Neural cell (in vitro differentiated cells): ENCODE data around the gene SPRN. TPM values are rescaled to one million over a fixed set of nuclear protein-coding genes. Genes with fewer than 3 reads are reported as not detected.
"Not testable (repeated sequence)": the region's sequence is repeated elsewhere in the genome, so short reads cannot be mapped to it uniquely, and the experiment has no call there.

Experiments used
- H2AFZ ChIP-seq: fragments of 200-600, 300-800 bp; sonication (generic), shearing (Covaris generic); 2 replicates; pipeline ENCODE4 v1.6.0; 2014; ENCODE audit warnings: low read depth, mild to moderate bottlenecking, antibody characterized with exemption, low read length, moderate library complexity
- H3F3A ChIP-seq: fragments of 200-600 bp; shearing (Covaris generic); 2 replicates; pipeline ENCODE4 v1.6.1; 2016; ENCODE audit warnings: mild to moderate bottlenecking, moderate library complexity, mixed read lengths, antibody characterized with exemption, low read length; ENCODE audit not compliant: insufficient read depth, poor library complexity, severe bottlenecking
- H3K27ac ChIP-seq: fragments of 200-600, 300-800 bp; sonication (generic), shearing (Covaris generic); 2 replicates; pipeline ENCODE4 v1.5.1; 2014; ENCODE audit warnings: mild to moderate bottlenecking, low read length, moderate library complexity
- H3K27me3 ChIP-seq: fragments of 300-800, 200-600 bp; sonication (generic), shearing (Covaris generic); 2 replicates; pipeline ENCODE4 v1.6.0; 2014; ENCODE audit warnings: mild to moderate bottlenecking, low read depth, low read length, moderate library complexity; ENCODE audit not compliant: insufficient read depth
- H3K36me3 ChIP-seq: fragments of 300-800, 200-600 bp; sonication (generic), shearing (Covaris generic); 2 replicates; pipeline ENCODE4 v1.5.1; 2014; ENCODE audit warnings: mild to moderate bottlenecking, antibody characterized with exemption, low read length, moderate library complexity; ENCODE audit not compliant: insufficient read depth
- H3K4me2 ChIP-seq: fragments of 300-800, 200-600 bp; sonication (generic), shearing (Covaris generic); 2 replicates; pipeline ENCODE4 v1.6.0; 2014; ENCODE audit warnings: mild to moderate bottlenecking, low read length
- H3K4me3 ChIP-seq: fragments of 300-800, 200-600 bp; sonication (generic), shearing (Covaris generic); 2 replicates; pipeline ENCODE4 v1.5.1; 2014; ENCODE audit warnings: mild to moderate bottlenecking, low read length, moderate library complexity
- H3K79me2 ChIP-seq: fragments of 200-600 bp; shearing (Covaris generic); replicated peaks from 2 replicates; pipeline ENCODE4 v1.6.0; 2014; ENCODE audit warnings: mild to moderate bottlenecking, low read length, moderate library complexity; ENCODE audit not compliant: insufficient read depth
- H3K9ac ChIP-seq: fragments of 300-800, 200-600 bp; sonication (generic), shearing (Covaris generic); 2 replicates; pipeline ENCODE4 v1.6.1; 2016; ENCODE audit warnings: mild to moderate bottlenecking, low read length, mixed read lengths
- H3K9me2 ChIP-seq: fragments of 200-600 bp; shearing (Covaris generic); 2 replicates; pipeline ENCODE4 v1.6.1; 2016; ENCODE audit warnings: mild to moderate bottlenecking, low read length, mixed read lengths; ENCODE audit not compliant: insufficient read depth
- H3K9me3 ChIP-seq: fragments of 200-600, 300-800 bp; sonication (generic), shearing (Covaris generic); 2 replicates; pipeline ENCODE4 v1.6.1; 2016; ENCODE audit warnings: mild to moderate bottlenecking, mixed run types, low read length, moderate library complexity, mixed read lengths
- H4K20me1 ChIP-seq: fragments of 200-600 bp; shearing (Covaris generic); 2 replicates; pipeline ENCODE4 v1.6.1; 2016; ENCODE audit warnings: mild to moderate bottlenecking, mixed run types; ENCODE audit not compliant: insufficient read depth
- EZH2 ChIP-seq: fragments of 200-600, 300-800 bp; shearing (Covaris generic), sonication (generic); IDR thresholded peaks from 2 replicates; pipeline ENCODE4 v1.6.1; 2014; ENCODE audit warnings: antibody characterized with exemption, low read length, borderline replicate concordance, mild to moderate bottlenecking; ENCODE audit not compliant: insufficient read depth, poor library complexity, severe bottlenecking
- POLR2AphosphoS5 ChIP-seq: IDR thresholded peaks from 2 replicates; pipeline ENCODE4 v1.6.1; 2012
- polyA plus RNA-seq: library from polyadenylated mRNA; depleted of rRNA; stranded (reverse); fragments of >200 nt; gene quantifications from 2 replicates; pipeline ENCODE4 v1.2.3, GENCODE V29; 2014
- TF ChIP-seq, protein P1 (sequence below): IDR thresholded peaks from 2 replicates; pipeline ENCODE4 v1.6.1; 2012; ENCODE audit warnings: borderline replicate concordance

SPRN gene
- polyA plus RNA-seq, 1 donor from 2014 or later = 1.1 TPM

DNA sequence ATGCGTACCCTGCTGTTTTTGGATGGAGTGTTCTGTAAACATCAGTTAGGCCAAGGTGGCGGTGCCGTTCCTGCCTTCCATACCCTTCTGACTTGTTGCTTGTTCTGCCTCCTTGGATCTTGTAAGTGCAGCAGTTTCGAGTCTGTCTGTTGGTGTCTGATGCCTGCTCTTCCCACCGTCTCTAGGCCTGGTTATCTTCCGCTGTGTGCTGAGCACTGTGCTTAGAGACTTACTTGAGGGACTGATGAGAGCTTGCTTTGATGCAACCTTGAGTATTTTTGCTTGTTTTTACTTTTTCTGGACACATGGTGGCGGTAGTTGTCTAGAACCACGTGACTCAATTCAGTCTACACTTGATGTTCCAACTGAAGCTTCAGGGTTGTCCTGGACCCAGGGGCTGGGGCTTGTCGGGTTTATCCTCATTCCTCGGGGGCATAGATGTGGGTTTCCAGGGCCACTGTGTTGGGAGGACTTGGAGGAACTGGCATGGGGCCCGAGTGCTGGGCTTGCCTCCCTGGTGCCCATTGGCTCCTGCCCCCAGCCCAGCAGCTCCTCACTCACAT is 14.4 kb upstream of the SPRN start:
- no peak overlapping the region for H3K9ac ChIP-seq
- no peak overlapping the region for H3K4me3 ChIP-seq
- no peaks in the 10 kb centered on the region for H4K20me1 ChIP-seq
- no peaks in the 10 kb centered on the region for H3K9me2 ChIP-seq
- no peaks in the 10 kb centered on the region for H3F3A ChIP-seq
- no peak overlapping the region for H3K27ac ChIP-seq
- H3K4me2 ChIP-seq = no peak overlapping the region
- H3K79me2 ChIP-seq = no peaks in the 10 kb centered on the region
- H3K36me3 ChIP-seq = no peaks in the 10 kb centered on the region
- TF ChIP-seq POLR2AphosphoS5 (no peak), EZH2 (no peak)
- TF ChIP-seq, protein P1, sequence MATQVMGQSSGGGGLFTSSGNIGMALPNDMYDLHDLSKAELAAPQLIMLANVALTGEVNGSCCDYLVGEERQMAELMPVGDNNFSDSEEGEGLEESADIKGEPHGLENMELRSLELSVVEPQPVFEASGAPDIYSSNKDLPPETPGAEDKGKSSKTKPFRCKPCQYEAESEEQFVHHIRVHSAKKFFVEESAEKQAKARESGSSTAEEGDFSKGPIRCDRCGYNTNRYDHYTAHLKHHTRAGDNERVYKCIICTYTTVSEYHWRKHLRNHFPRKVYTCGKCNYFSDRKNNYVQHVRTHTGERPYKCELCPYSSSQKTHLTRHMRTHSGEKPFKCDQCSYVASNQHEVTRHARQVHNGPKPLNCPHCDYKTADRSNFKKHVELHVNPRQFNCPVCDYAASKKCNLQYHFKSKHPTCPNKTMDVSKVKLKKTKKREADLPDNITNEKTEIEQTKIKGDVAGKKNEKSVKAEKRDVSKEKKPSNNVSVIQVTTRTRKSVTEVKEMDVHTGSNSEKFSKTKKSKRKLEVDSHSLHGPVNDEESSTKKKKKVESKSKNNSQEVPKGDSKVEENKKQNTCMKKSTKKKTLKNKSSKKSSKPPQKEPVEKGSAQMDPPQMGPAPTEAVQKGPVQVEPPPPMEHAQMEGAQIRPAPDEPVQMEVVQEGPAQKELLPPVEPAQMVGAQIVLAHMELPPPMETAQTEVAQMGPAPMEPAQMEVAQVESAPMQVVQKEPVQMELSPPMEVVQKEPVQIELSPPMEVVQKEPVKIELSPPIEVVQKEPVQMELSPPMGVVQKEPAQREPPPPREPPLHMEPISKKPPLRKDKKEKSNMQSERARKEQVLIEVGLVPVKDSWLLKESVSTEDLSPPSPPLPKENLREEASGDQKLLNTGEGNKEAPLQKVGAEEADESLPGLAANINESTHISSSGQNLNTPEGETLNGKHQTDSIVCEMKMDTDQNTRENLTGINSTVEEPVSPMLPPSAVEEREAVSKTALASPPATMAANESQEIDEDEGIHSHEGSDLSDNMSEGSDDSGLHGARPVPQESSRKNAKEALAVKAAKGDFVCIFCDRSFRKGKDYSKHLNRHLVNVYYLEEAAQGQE = no peak
- H3K27me3 ChIP-seq = no peaks in the 10 kb centered on the region
- no peak overlapping the region for H2AFZ ChIP-seq
- peaks cover 4% of the 10 kb centered on the region for H3K9me3 ChIP-seq

GRCh38 chr10:133432789-133433188 is 8.4 kb upstream of the SPRN start:
- not testable (repeated sequence) for H3F3A ChIP-seq, H3K27me3 ChIP-seq, H3K36me3 ChIP-seq, H3K9ac ChIP-seq, H3K4me3 ChIP-seq, H3K9me2 ChIP-seq, H3K79me2 ChIP-seq, H3K27ac ChIP-seq, H3K4me2 ChIP-seq, H4K20me1 ChIP-seq, H2AFZ ChIP-seq, H3K9me3 ChIP-seq

- H3K9me2 ChIP-seq, H2AFZ ChIP-seq, H3K27ac ChIP-seq, H3K9me3 ChIP-seq, H3K9ac ChIP-seq, H3K27me3 ChIP-seq, H3K36me3 ChIP-seq, H4K20me1 ChIP-seq, H3K4me2 ChIP-seq, H3F3A ChIP-seq, H3K4me3 ChIP-seq, H3K79me2 ChIP-seq: not testable (repeated sequence)
Observed at GRCh38 chr10:133431888-133432613, 7.6 kb upstream of the SPRN start.

DNA sequence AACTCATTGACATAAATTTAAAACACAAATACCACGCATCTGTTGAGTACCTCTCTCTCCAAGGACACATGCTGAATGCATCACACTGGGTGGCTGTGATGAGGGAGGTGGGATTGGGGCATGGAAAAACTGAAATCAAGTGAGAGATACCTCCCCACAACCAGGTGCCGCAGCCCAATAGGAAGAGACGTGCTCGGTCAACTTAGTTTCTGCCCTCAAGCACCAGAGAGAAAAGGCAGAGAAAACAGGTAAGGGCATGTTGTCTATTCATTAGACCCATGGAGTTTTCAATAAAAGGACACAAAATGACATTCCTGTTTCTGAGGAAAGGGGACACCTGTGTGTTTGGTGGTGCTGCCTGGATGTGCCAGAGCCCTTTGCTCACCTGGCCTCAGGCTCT is 5.1 kb upstream of the SPRN start:
- H4K20me1 ChIP-seq, H3K9me3 ChIP-seq, H3K4me3 ChIP-seq, H3K9me2 ChIP-seq, H2AFZ ChIP-seq, H3F3A ChIP-seq, H3K9ac ChIP-seq, H3K27ac ChIP-seq, H3K79me2 ChIP-seq, H3K27me3 ChIP-seq, H3K36me3 ChIP-seq, H3K4me2 ChIP-seq: not testable (repeated sequence)

- not testable (repeated sequence) for H3K27ac ChIP-seq, H3K79me2 ChIP-seq, H4K20me1 ChIP-seq, H3K4me2 ChIP-seq, H3K9ac ChIP-seq, H3K36me3 ChIP-seq, H3K9me2 ChIP-seq, H3F3A ChIP-seq, H3K9me3 ChIP-seq, H3K27me3 ChIP-seq, H3K4me3 ChIP-seq, H2AFZ ChIP-seq
Observed at GRCh38 chr10:133424102-133424501, 323 bp downstream of the SPRN start.
